HG03558 (cell line): Measurements from ENCODE around the gene STXBP5.

Source experiments
- ATAC-seq: cut with Tn5 transposase; IDR thresholded peaks from one replicate; pipeline ENCODE4 v1.9.1; 2021; ENCODE audit warnings: moderate number of reproducible peaks; ENCODE audit not compliant: unreplicated experiment; ENCODE audit errors: extremely low read depth

Gene STXBP5

GRCh38 chr6:147282566-147282959 is 78.3 kb downstream of the STXBP5 start:
- no peak for ATAC-seq

GRCh38 chr6:147283460-147283859 is 79.2 kb downstream of the STXBP5 start:
- no peak for ATAC-seq

DNA sequence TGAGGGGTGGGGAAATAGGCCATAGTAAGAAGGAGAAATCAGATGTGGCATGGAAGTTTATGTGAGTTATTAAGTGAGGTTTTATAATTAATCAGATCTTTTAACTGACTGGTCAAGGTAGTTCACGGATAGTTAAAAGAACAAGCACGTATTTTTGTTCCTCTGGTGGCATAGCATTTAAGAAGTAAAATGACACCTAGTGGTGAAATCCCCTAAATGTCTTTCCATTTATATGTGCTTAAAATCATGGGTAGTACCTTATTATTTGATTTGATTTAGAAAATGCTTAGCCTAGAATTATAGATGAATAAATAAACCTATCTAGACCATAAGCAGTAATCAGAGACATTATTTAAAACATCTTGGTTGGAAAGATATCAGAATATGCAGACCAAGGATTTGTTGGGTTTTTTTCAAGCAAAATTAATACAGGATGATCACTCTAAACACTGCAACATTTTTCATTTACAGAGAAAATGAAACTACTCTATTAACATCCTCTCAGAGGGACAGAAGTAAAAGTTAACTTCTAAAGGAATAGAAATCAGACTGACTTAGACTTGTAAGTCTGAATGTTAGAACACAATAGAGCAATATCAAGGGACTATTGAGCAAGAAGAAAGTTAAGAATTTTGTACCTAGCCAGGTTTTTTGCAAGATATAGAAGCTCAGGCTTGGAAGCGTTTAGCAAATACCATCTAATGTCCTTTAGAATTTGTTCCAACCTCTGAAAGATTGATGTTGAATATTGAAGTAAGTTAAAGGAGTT is 81.1 kb downstream of the STXBP5 start:
- no peak for ATAC-seq

GRCh38 chr6:147287869-147288271 is 83.7 kb downstream of the STXBP5 start:
- no peak for ATAC-seq

- ATAC-seq: no peak
These were observed 92.9 kb downstream of the STXBP5 start for GRCh38 chr6:147297124-147297523.

GRCh38 chr6:147297663-147298316 is 93.6 kb downstream of the STXBP5 start:
- no peak for ATAC-seq

GRCh38 chr6:147298461-147298860 is 94.2 kb downstream of the STXBP5 start:
- ATAC-seq: no peak

GRCh38 chr6:147299035-147299434 is 94.8 kb downstream of the STXBP5 start:
- no peak for ATAC-seq

DNA sequence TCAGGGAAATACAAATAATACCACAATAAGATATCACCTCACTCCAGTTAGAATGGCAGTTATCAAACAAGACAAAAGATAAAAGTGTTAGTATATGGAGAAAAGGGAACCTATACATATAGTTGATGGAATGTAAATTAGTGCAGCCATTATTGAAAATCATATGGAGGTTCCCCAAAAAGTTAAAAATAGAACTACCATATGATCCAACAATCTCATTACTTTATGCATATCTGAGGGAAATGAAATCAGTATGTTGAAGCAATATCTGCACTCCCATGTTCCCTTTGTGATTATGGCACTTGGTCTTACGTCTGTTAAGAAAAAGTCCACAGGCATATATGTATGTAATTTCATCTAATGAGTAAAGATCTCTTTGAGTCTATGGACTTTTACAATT is 96.9 kb downstream of the STXBP5 start:
- no peak for ATAC-seq

GRCh38 chr6:147304016-147304415 is 99.8 kb downstream of the STXBP5 start:
- ATAC-seq: no peak

DNA sequence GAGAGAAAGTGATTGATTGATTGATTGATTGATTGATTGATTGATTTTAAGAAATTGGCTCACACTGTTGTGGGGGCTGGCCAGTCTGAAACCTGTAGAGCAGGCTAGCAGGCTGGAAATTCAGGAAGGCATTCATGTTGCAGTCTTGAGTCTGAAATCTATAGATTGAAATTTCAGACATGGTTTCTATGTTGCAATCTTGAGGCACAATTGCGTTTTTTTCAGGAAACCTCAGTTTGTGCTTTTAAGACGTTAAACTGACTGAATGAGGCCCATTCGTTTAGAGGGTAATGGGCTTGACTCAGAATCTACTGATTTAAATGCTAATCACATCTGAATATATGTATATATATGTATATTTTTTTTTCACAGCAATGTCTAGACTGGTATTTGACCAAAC is 106.3 kb downstream of the STXBP5 start:
- no peak for ATAC-seq

DNA sequence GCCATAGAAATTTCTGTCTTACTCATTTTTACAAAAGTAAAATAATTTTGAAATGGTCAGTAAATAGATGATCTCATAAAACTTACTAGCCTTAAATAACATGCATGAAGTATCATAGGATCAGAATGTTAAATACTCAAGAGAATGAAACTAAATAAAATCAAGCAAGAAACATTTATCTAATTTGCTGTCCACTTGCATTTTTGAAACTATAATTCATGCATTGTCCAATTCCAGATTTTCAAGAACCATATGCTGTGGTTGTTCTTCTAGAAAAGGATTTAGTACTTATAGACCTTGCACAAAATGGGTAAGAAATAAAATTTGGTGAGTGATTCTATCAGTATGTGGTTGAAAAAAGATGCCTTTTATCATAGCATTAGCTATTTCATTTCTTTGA is 107.0 kb downstream of the STXBP5 start:
- no peak for ATAC-seq

GRCh38 chr6:147321260-147321659 is 117.0 kb downstream of the STXBP5 start:
- no peak for ATAC-seq

- peak; percentile 96 for ATAC-seq
These were observed 118.3 kb downstream of the STXBP5 start for GRCh38 chr6:147322299-147323162.

- no peak for ATAC-seq
These were observed 121.3 kb downstream of the STXBP5 start for GRCh38 chr6:147325557-147325956.

GRCh38 chr6:147331401-147331800 is 127.2 kb downstream of the STXBP5 start:
- no peak for ATAC-seq

DNA sequence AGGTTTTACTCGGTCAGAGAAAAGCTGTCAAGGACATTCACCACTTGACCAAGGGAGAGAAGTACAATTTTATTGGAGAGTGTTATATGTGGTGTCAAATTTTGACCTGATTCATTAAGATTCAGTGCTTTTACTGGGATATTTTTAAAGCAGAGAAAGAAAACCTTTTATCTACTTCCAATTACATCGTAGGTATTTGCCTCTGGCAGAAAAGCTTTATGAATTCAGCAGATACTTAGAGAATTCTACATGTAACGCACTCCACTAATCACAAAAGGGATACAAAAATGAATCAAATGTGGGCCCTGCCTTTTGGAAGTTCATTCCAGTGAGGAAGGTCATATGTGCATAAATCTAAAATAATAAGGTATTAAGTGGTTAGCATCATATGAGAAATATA is 133.7 kb downstream of the STXBP5 start:
- no peak for ATAC-seq

- no peak for ATAC-seq
These were observed 137.3 kb downstream of the STXBP5 start for GRCh38 chr6:147341486-147341885.

GRCh38 chr6:147345902-147346301 is 141.7 kb downstream of the STXBP5 start:
- no peak for ATAC-seq

- no peak for ATAC-seq
These were observed 143.1 kb downstream of the STXBP5 start for GRCh38 chr6:147347179-147347881.
